Hematopoietic multipotent progenitor cell treated with erythropoietin and hydrocortisone succinate and interleukin-3 and kit ligand, for 17 days (in vitro differentiated cells): Measurements from ENCODE around the gene PPP1R8.

Experiments
- DNase-seq: peaks from one replicate; pipeline ENCODE4 v3.0.0-alpha.2; 2015; ENCODE audit warnings: low spot score

The PPP1R8 gene

DNA sequence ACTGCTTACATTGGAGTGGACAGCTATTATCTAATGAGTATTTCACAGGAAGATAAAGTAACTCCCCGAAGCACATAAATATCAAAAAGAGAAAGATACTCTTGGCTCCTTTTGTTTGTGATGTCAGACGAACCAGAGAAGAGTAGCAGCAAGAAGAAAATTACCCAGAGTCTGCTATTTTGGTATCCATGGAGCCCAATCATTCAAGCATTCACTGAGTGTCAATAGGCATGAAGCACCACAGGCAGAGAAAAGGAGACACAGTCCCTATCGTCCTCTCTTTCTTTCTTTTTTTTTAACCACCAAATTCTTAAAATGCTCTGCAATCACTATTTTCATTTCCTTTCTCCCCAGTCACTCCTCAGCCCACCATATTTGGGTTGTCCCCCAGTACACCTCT is 63.9 kb downstream of the PPP1R8 start:
- DNase-seq, result no peak
